GM18508 (cell line): Measurements from ENCODE around the gene NFATC2.

Source experiments
- ATAC-seq: cut with Tn5 transposase; IDR thresholded peaks from one replicate; pipeline ENCODE4 v1.9.1; 2021; ENCODE audit warnings: moderate number of reproducible peaks; ENCODE audit not compliant: insufficient read depth, unreplicated experiment

NFATC2 gene

GRCh38 chr20:51384875-51385274, 157.6 kb downstream of the NFATC2 start:
- no peak for ATAC-seq

- no peak for ATAC-seq
Observed at GRCh38 chr20:51383891-51384510, 158.5 kb downstream of the NFATC2 start.

DNA sequence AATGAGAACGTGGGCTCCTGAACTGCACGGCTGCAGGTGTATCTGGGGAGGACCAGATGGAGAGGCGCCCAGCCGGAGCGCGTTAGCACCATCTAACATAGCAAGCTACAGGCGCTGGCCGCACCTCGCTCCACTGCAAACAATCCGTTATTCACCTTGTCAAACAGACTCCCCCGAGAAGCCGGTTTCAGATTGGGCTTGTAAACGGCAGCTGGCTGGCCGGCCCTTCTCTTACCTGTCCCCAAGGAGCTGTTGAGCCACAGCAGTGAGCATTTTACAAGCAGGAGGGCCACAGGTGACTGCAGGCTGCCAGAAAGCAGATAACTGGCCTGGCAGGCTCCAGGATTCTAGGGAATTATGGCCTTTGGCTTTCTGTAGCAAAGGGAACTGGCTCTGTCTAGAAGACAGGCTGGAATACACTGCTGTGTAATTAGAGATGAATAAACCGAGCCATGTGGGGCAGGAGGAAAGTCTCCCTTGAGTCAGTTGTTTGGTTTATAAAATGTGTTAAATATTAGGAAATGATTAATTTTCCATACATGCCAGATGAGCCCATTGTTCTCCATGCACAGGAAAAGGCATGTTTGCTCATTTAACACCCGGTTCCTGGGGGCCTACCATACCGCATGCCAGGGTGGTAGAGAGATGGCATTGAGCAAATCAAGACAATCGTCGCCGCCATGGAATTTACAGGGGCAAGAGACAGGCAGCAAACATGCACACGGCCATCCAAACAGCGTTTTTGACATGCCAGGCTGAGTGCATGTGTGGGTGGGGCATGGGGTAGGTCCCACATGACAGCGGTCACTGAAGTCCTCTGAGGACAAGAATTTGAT, 159.3 kb downstream of the NFATC2 start:
- no peak for ATAC-seq

DNA sequence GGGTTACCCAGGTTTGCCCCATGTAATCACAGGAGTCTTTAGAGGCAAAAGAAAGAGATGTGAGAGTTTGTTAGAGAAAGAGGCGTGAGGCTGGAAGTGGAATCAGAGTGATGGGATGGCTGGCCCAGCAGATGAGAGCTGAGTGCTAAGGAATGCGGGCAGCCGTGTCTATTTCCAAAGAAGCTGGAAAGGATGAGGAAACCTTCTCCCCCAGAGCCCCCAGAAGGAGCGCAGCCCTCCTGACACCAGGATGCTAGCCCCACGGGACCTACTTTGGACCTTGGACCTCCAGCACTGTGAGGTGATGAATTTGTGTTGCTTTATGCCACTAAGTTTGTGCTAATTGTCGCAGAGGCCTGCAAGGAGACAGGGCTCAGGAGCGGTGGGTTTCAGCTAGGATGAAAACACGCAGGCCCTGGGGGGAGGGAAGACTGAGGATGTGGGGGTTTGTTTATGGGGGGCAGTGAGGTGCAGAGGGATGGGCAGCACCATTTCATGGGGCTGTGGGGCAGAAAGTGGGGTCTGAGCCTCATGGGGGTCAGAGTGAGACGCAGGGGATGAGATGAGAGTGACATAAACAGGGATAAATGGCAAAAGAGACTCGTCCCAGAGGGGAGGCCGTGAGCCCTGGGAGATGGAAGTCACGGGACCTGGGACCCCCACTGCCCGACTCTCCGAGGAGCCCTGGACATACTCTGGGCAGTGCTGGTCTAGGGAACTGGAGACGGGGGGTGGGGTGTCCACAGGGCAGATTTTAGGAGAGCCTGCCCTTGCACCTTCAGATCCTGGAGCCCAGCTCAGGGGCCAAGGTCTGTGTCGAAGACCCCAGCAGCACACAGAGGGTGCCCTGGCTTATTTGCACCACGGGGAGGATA, 160.2 kb downstream of the NFATC2 start:
- ATAC-seq = no peak

DNA sequence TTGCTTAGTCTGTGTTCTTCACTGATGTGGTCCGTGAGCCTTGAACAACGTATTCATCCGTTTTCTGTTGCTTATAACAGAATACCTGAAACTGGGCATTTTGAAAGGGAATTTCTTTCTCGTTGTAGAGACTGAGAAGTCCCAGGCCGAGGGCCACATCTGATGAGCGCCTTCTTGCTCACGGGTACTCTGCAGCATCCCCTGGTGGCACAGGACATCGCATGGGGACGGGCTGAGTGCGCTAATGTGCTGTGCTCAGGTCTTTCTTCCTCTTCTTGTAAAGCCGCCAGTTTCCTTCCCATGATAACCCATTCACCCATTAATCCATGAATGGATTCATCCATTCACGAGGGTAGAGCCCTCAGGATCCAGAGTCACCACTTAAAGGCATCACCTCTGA, 161.0 kb downstream of the NFATC2 start:
- ATAC-seq = no peak

DNA sequence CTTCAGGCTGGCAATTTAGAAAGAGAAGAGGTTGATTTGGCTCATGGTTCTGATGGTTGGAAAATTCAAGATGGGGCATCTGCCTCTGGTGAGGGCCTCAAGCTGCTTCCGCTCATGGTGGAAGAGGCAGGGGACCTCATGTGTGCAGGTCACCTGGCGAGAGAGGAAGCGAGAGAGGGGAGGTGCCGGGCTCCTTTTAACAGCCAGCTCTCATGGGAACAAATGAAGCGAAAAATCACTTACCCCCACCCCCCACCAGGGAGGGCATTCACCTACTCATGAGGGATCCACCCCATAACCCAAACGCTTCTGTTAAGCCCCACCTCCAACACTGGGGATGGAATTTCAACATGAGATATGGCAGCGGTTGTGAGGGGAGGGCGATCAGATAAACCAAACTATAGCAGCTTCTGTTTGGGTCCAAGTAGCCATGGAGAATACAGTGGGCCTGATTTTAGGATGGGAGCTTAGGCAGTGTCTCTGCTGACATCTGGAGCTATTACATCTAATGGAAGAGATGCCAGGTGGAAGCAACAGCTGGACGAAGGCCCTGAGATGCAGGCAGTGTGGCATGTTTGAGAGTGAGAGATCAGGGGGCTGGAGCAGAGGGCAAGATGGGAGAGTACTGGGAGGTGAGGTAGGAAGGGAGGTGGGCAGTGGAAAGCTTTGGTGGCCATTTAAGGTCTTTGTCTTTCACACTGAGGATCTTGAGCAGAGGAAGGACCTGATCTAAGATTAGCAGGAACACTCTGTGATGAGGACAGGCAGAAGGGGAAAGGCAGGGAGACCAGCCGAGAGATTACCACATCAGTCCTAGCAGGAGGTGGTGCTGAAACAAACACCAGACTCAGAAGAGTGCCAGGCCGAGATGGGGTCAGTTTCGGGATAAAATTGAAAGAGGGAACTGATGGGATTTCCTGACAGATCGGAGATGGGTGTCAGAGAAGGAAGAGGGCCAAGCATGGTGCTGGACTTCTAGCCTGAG, 161.8 kb downstream of the NFATC2 start:
- no peak for ATAC-seq

GRCh38 chr20:51379601-51380341, 162.7 kb downstream of the NFATC2 start:
- ATAC-seq = no peak

- ATAC-seq = no peak
Observed at GRCh38 chr20:51378171-51378928, 164.2 kb downstream of the NFATC2 start.

DNA sequence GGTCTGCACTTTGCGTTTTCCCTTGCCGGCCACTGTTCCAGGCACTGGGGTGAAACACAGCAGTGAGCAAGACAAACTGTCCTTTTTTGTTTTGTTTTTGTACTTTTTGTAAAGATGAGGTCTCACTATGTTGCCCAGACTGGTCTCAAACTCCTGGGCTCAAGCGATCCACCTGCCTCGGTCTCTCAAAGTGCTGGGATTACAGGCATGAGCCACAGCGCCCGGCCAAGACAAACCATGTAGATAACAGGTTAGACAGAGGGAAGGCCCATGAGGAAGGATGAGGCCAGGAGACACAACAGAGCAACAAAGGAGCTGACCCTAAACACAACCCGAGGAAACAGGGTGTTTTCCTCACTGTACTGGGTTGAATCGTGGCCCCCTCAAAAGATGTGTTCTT, 165.4 kb downstream of the NFATC2 start:
- ATAC-seq = no peak

DNA sequence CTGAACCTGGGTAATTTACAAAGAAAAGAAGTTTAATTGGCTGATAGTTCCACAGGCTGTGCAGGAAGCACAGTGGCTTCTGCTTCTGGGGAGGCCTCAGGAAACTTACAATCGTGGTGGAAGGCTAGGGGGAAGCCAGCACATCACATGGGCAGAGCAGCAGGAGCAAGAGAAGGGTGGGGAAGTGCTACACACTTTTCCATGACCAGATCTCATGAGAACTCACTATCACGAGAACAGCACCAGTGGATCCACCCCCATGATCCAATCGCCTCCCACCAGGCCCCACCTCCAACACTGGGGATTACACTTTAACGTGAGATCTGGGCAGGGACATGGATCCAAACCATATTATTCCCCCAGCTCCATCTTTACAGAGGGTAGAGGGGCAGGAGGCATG, 166.4 kb downstream of the NFATC2 start:
- no peak for ATAC-seq

- ATAC-seq = no peak
Observed at GRCh38 chr20:51375561-51375960, 167.0 kb downstream of the NFATC2 start.

- no peak for ATAC-seq
Observed at GRCh38 chr20:51374961-51375360, 167.6 kb downstream of the NFATC2 start.

- no peak for ATAC-seq
Observed at GRCh38 chr20:51374456-51374830, 168.1 kb downstream of the NFATC2 start.

GRCh38 chr20:51373713-51374455, 168.6 kb downstream of the NFATC2 start:
- no peak for ATAC-seq

DNA sequence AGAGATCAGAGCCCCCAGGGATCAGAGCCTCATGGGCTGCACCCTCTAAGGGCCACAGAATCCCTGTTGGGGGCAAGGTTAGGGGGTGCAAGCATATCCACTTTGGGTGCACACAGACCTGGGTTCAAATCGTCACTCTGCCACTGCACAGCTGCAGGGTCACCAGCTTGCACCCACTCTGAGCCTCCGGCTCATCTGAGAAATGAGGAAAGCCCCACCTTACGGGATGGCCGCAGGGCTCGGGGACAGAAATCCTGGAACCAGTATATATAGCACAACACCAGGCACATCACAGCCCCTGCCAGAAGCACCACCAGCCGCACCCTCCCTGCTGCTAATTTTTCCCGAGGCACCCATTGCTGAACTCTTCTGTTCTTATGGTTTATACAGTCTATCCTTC, 169.6 kb downstream of the NFATC2 start:
- no peak for ATAC-seq

- ATAC-seq = no peak
Observed at GRCh38 chr20:51372176-51372803, 170.2 kb downstream of the NFATC2 start.

- ATAC-seq = no peak
Observed at GRCh38 chr20:51371720-51372119, 170.8 kb downstream of the NFATC2 start.
